ENCODE results near the gene CCDC69. TPM values are rescaled to one million over a fixed set of nuclear protein-coding genes. Genes with fewer than 3 reads are reported as not detected.

The CCDC69 gene
- total RNA-seq, 1 donor from 2014 or later, result 167 TPM

- DNase-seq, result no peak
- Histone ChIP-seq H3K4me3 (no peak overlapping the region), H3K27me3 (ENCODE audit: low read depth) (no peaks in the 10 kb centered on the region), H3K36me3 (no peaks in the 10 kb centered on the region), H3K27ac (replicated peaks) (no peak overlapping the region), H3K4me1 (peaks cover 31% of the 10 kb centered on the region), H3K9me3 (replicated peaks) (no peaks in the 10 kb centered on the region)
- TF ChIP-seq CTCF (IDR thresholded peaks at IDR 0.05; ENCODE audit: borderline replicate concordance), result no peak
- intact Hi-C loops (cut with micrococcal nuclease), result no loop called here
Measured at GRCh38 chr5:151227918-151228447, 4.1 kb upstream of the CCDC69 start.

- Histone ChIP-seq H3K27ac (replicated peaks) (no peak overlapping the region), H3K4me3 (no peak overlapping the region), H3K9me3 (replicated peaks) (no peaks in the 10 kb centered on the region), H3K27me3 (ENCODE audit: low read depth) (no peaks in the 10 kb centered on the region), H3K36me3 (no peaks in the 10 kb centered on the region), H3K4me1 (peaks cover 52% of the 10 kb centered on the region)
- no peak for DNase-seq
- intact Hi-C loops (cut with micrococcal nuclease), result no loop called here
- no peak for TF ChIP-seq CTCF (IDR thresholded peaks at IDR 0.05; ENCODE audit: borderline replicate concordance)
Measured at GRCh38 chr5:151225475-151225874, 1.6 kb upstream of the CCDC69 start.

GRCh38 chr5:151225071-151225470, 1.2 kb upstream of the CCDC69 start:
- Histone ChIP-seq H3K27ac (replicated peaks) (peak overlapping the region; percentile 88), H3K4me1 (peaks cover 52% of the 10 kb centered on the region), H3K9me3 (replicated peaks) (no peaks in the 10 kb centered on the region), H3K27me3 (ENCODE audit: low read depth) (no peaks in the 10 kb centered on the region), H3K4me3 (no peak overlapping the region), H3K36me3 (no peaks in the 10 kb centered on the region)
- no peak for DNase-seq
- TF ChIP-seq CTCF (IDR thresholded peaks at IDR 0.05; ENCODE audit: borderline replicate concordance), result no peak
- intact Hi-C loops (cut with micrococcal nuclease), result no loop called here

- Histone ChIP-seq H3K4me1 (peaks cover 55% of the 10 kb centered on the region), H3K27me3 (ENCODE audit: low read depth) (no peaks in the 10 kb centered on the region), H3K4me3 (peak overlapping the region; percentile 88), H3K27ac (replicated peaks) (peak overlapping the region; percentile 88), H3K36me3 (no peaks in the 10 kb centered on the region), H3K9me3 (replicated peaks) (no peaks in the 10 kb centered on the region)
- DNase-seq, result no peak
- TF ChIP-seq CTCF (IDR thresholded peaks at IDR 0.05; ENCODE audit: borderline replicate concordance), result no peak
- intact Hi-C loops (cut with micrococcal nuclease), result no loop called here
Measured at GRCh38 chr5:151224372-151224771, 480 bp upstream of the CCDC69 start.

- DNase-seq, result peak; percentile 47
- no peaks in the 10 kb centered on the region for H3K36me3 ChIP-seq
- H3K27me3 ChIP-seq (ENCODE audit: low read depth), result no peaks in the 10 kb centered on the region
- TF ChIP-seq CTCF (IDR thresholded peaks at IDR 0.05; ENCODE audit: borderline replicate concordance), result no peak
- intact Hi-C loops (cut with micrococcal nuclease), result no loop called here
- H3K27ac ChIP-seq (replicated peaks), result peak overlapping the region; percentile 88
- peaks cover 70% of the 10 kb centered on the region for H3K4me1 ChIP-seq
- H3K9me3 ChIP-seq (replicated peaks), result no peaks in the 10 kb centered on the region
- H3K4me3 ChIP-seq, result peak overlapping the region; percentile 88
Measured at GRCh38 chr5:151222790-151223446, 974 bp downstream of the CCDC69 start.
